GM12878 (cell line): Measurements from ENCODE around the gene CNST. TPM values are rescaled to one million over a fixed set of nuclear protein-coding genes. Genes with fewer than 3 reads are reported as not detected.
"Not testable (repeated sequence)": the region's sequence is repeated elsewhere in the genome, so short reads cannot be mapped to it uniquely, and the experiment has no call there.

Experiments
- ATAC-seq: fragments of 200-7000 bp; cut with Tn5 transposase; 3 replicates; pipeline ENCODE4 v1.9.1; 2020; ENCODE audit warnings: mild to moderate bottlenecking, moderate library complexity
- BruUV-seq: library from RNA; stranded (reverse); fragments of 400-500 nt; replicated peaks from 2 replicates; lab custom pipeline; 2021; lab: Mats Ljungman, UMichigan
- CTCF ChIA-PET: fragments of 300-600 bp; sonication (Branson Sonifier 250); formaldehyde crosslinking; extraction: SDS; loops from one replicate; lab custom pipeline; 2021; ENCODE audit warnings: inconsistent platforms; lab: Yijun Ruan, JAX
- POLR2A ChIA-PET: fragments of 350-600 bp; formaldehyde crosslinking; extraction: SDS; loops from one replicate; lab custom pipeline; 2021; ENCODE audit warnings: inconsistent platforms; lab: Charles Lee
- RAD21 ChIA-PET: fragments of 300-600 bp; sonication (Branson Sonifier 250); formaldehyde crosslinking; loops from one replicate; lab custom pipeline; 2023; ENCODE audit warnings: antibody characterized with exemption; ENCODE audit not compliant: unreplicated experiment; lab: Charles Lee
- SMC1A ChIA-PET: fragments of 300-600 bp; sonication (Branson Sonifier 250); formaldehyde crosslinking; loops from one replicate; lab custom pipeline; 2023; ENCODE audit not compliant: unreplicated experiment, uncharacterized antibody; lab: Charles Lee
- DNase-seq: peaks from one replicate; pipeline ENCODE4 v3.0.0-alpha.2; 2011; ENCODE audit warnings: low read depth, low spot score
- FAIRE-seq: peaks from 3 replicates; lab custom pipeline; 2011; peaks lifted over from hg19 to GRCh38; lab: Jason Lieb, UNC
- H2AFZ ChIP-seq: 2 replicates; pipeline ENCODE4 v1.6.0; 2011; ENCODE audit warnings: low read depth, low read length, control low read depth; ENCODE audit not compliant: control insufficient read depth
- H3K27ac ChIP-seq: 2 replicates; pipeline ENCODE4 v1.5.1; 2011; ENCODE audit warnings: control low read depth; ENCODE audit not compliant: control insufficient read depth, insufficient read depth
- H3K27me3 ChIP-seq, 2 experiments: replicated peaks in 1 of 2; 2 replicates each; pipeline versions ENCODE4 v1.6.0 to v1.6.1; 2011; ENCODE audit warnings: low read length in 1 of 2; ENCODE audit not compliant: control insufficient read depth in 2 of 2, insufficient read depth in 2 of 2
- H3K36me3 ChIP-seq, 2 experiments: 2 replicates each; pipeline ENCODE4 v1.5.1; 2011; ENCODE audit warnings: low read length in 1 of 2; ENCODE audit not compliant: control insufficient read depth in 2 of 2, insufficient read depth in 2 of 2
- H3K4me1 ChIP-seq: 2 replicates; pipeline ENCODE4 v1.6.1; 2011; ENCODE audit warnings: mild to moderate bottlenecking, low read length, moderate library complexity, mixed read lengths; ENCODE audit not compliant: control insufficient read depth, insufficient read depth
- H3K4me2 ChIP-seq: 2 replicates; pipeline ENCODE4 v1.6.0; 2011; ENCODE audit warnings: control low read depth; ENCODE audit not compliant: control insufficient read depth, insufficient read depth
- H3K4me3 ChIP-seq: fragments of 200-600 bp; sonication (generic); 2 replicates; pipeline ENCODE4 v1.5.1; 2016
- H3K79me2 ChIP-seq: 2 replicates; pipeline ENCODE4 v1.6.0; 2011; ENCODE audit warnings: low read length; ENCODE audit not compliant: control insufficient read depth, insufficient read depth
- H3K9ac ChIP-seq: 2 replicates; pipeline ENCODE4 v1.8.0; 2011; ENCODE audit warnings: low read length, control low read depth, mixed read lengths; ENCODE audit not compliant: control insufficient read depth, insufficient read depth
- H3K9me3 ChIP-seq: replicated peaks from 3 replicates; pipeline ENCODE4 v1.5.1; 2011; ENCODE audit warnings: mild to moderate bottlenecking, low read length; ENCODE audit not compliant: control insufficient read depth, insufficient read depth
- H4K20me1 ChIP-seq: 2 replicates; pipeline ENCODE4 v1.6.0; 2011; ENCODE audit not compliant: control insufficient read depth, insufficient read depth
- POLR2AphosphoS5 ChIP-seq: IDR thresholded peaks from 2 replicates; pipeline ENCODE4 v1.6.1; 2011; ENCODE audit warnings: mild to moderate bottlenecking, low read length, inconsistent platforms
- RUNX3 ChIP-seq: IDR thresholded peaks from 2 replicates; pipeline ENCODE4 v1.6.1; 2012; ENCODE audit warnings: low read length, inconsistent platforms
- WGBS: methylation state at CpG from one replicate; pipeline ENCODE4 v1.1.6; 2016; ENCODE audit warnings: low lambda C conversion rate; ENCODE audit not compliant: insufficient replicate concordance, insufficient coverage; ENCODE audit errors: missing lambda C conversion rate; 5-methylcytosine and 5-hydroxymethylcytosine counted together
- in situ Hi-C: fragments of 300-500 bp; cut with MboI; formaldehyde crosslinking; loops from 9 replicates; pipeline ENCODE4 v1.14.3; 2018; ENCODE audit warnings: mixed read lengths
- intact Hi-C: fragments of 100-400 bp; cut with micrococcal nuclease; formaldehyde crosslinking; loops from one replicate; pipeline ENCODE4 v1.14.2; 2022; ENCODE audit not compliant: unreplicated experiment
- polyA plus RNA-seq, 11 experiments: library from polyadenylated mRNA; depleted of rRNA in 4 of 11; unstranded in 6 of 11; stranded (reverse) in 5 of 11; fragments of >200 nt; fragmentation: Nextera tagmentation in 4 of 11; fragmentation: Illumina TruSeq in 1 of 11; extraction: Ambion mirVana in 4 of 11; extraction: Trizol in 1 of 11; gene quantifications; 1 replicate in 1 of 11; 2 replicates in 10 of 11; pipeline versions ENCODE4 v1.2.1 to v1.2.3, GENCODE V29; 2011 to 2016; ENCODE audit warnings: inconsistent platforms in 2 of 11, missing spikeins in 2 of 11, low read depth in 1 of 11
- total RNA-seq, 4 experiments: library from RNA; depleted of rRNA in 3 of 4; stranded (reverse); fragments of >200 nt in 3 of 4; fragmentation: Illumina TruSeq in 1 of 4; extraction: Trizol in 1 of 4; gene quantifications; 2 replicates each; pipeline versions ENCODE4 v1.2.1 to v1.2.3, GENCODE V29; 2013 to 2021

CNST gene
- total and polyA plus RNA-seq, 10 of the 15 experiments (the other 5 are each of a cell fraction or from before 2014, with no cell fraction given), result 4.8 to 16.2 (median 12.3) TPM

DNA sequence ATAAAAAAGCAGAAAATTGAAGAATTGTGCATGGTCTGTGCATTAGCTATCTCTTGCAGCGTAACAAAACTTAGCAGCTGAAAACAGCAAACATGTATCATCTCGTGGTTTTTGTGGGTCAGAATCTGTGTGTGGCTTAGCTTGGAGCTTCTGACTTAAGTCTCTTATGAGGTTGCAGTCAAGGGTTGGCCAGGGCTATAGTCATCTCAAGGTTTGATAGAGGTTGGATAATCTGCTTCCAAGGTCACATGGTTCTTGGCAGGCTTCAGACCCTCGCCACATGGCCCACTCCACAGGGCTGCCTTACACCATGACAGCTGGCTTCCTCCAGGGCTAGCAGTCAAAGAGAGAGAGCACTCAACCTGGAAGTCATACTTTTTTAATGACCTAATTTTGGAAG lies 35.9 kb downstream of the CNST start:
- no peak overlapping the region for H3K4me2 ChIP-seq
- DNase-seq (no peak), ATAC-seq (no peak; the same call in 2 of the 3 replicates), FAIRE-seq (peak; percentile 74)
- BruUV-seq, result no TSS peak
- no peak overlapping the region for H2AFZ ChIP-seq
- no peaks in the 10 kb centered on the region; the same call in 2 of the 3 replicates for H3K9me3 ChIP-seq
- H3K27me3 ChIP-seq, result no peaks in the 10 kb centered on the region
- H3K4me1 ChIP-seq, result peaks cover 4% of the 10 kb centered on the region; the same call in 1 of the 2 replicates
- no peak overlapping the region for H3K27ac ChIP-seq
- ChIA-PET CTCF (no interaction called here), RAD21 (no interaction called here), SMC1A (interaction anchor here (0.9 kb wide), 1 partner anchor 27 kb away, joined by 3 read pairs; no protein-coding TSS in a partner anchor), POLR2A (no interaction called here)
- H3K9ac ChIP-seq, result no peak overlapping the region
- H4K20me1 ChIP-seq, result no peaks in the 10 kb centered on the region
- H3K36me3 ChIP-seq, result no peaks in the 10 kb centered on the region; a peak in 1 of 4 replicates
- in situ Hi-C loops (no loop called here), intact Hi-C loops (no loop called here)
- H3K4me3 ChIP-seq, result no peak overlapping the region
- WGBS, result 30% methylated on average over 3 of the region's 3 CpGs
- peak; percentile 79 for TF ChIP-seq RUNX3
- TF ChIP-seq POLR2AphosphoS5, result no peak
- peaks cover 7% of the 10 kb centered on the region for H3K79me2 ChIP-seq

DNA sequence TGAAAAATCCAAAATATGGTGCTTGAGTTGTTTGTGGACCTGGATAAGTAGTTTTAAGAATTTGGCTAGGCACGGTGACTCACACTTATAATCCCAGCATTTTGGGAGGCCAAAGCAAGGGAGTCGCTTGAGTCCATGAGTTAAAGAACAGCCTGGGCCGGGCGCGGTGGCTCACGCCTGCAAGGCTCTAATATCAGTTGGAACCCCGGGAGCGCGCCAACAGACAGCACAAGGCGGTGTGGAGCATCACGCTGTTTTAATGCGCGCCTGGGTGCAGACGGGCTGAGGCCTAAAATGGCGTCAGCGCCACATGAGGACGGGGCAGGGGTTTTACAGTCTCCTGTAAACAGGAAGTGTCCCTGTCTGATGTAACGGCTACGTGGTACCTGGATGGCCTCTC lies 39.0 kb downstream of the CNST start:
- H3K36me3 ChIP-seq, H3K27me3 ChIP-seq, BruUV-seq, SMC1A ChIA-PET, in situ Hi-C loops, H3K9ac ChIP-seq, H3K79me2 ChIP-seq, H3K4me1 ChIP-seq, RAD21 ChIA-PET, H3K4me3 ChIP-seq, H3K9me3 ChIP-seq, intact Hi-C loops, ATAC-seq, FAIRE-seq, H4K20me1 ChIP-seq, CTCF ChIA-PET, H2AFZ ChIP-seq, DNase-seq, POLR2A ChIA-PET, H3K27ac ChIP-seq, H3K4me2 ChIP-seq: not testable (repeated sequence)
- 96% methylated on average over 19 of the region's 19 CpGs for WGBS
